GM12878 (cell line): ENCODE results near the gene CACNA2D1. TPM values are rescaled to one million over a fixed set of nuclear protein-coding genes. Genes with fewer than 3 reads are reported as not detected.
A peak's percentile ranks its signal among the peaks of the same experiment; 100 is the strongest.

ENCODE experiments used
- ATAC-seq: fragments of 200-7000 bp; cut with Tn5 transposase; 3 replicates; pipeline ENCODE4 v1.9.1; 2020; ENCODE audit warnings: mild to moderate bottlenecking, moderate library complexity
- BruUV-seq: library from RNA; stranded (reverse); fragments of 400-500 nt; replicated peaks from 2 replicates; lab custom pipeline; 2021; lab: Mats Ljungman, UMichigan
- CTCF ChIA-PET: fragments of 300-600 bp; sonication (Branson Sonifier 250); formaldehyde crosslinking; extraction: SDS; loops from one replicate; lab custom pipeline; 2021; ENCODE audit warnings: inconsistent platforms; lab: Yijun Ruan, JAX
- POLR2A ChIA-PET: fragments of 350-600 bp; formaldehyde crosslinking; extraction: SDS; loops from one replicate; lab custom pipeline; 2021; ENCODE audit warnings: inconsistent platforms; lab: Charles Lee
- RAD21 ChIA-PET: fragments of 300-600 bp; sonication (Branson Sonifier 250); formaldehyde crosslinking; loops from one replicate; lab custom pipeline; 2023; ENCODE audit warnings: antibody characterized with exemption; ENCODE audit not compliant: unreplicated experiment; lab: Charles Lee
- SMC1A ChIA-PET: fragments of 300-600 bp; sonication (Branson Sonifier 250); formaldehyde crosslinking; loops from one replicate; lab custom pipeline; 2023; ENCODE audit not compliant: unreplicated experiment, uncharacterized antibody; lab: Charles Lee
- DNase-seq: peaks from one replicate; pipeline ENCODE4 v3.0.0-alpha.2; 2011; ENCODE audit warnings: low read depth, low spot score
- FAIRE-seq: peaks from 3 replicates; lab custom pipeline; 2011; peaks lifted over from hg19 to GRCh38; lab: Jason Lieb, UNC
- H2AFZ ChIP-seq: 2 replicates; pipeline ENCODE4 v1.6.0; 2011; ENCODE audit warnings: low read depth, low read length, control low read depth; ENCODE audit not compliant: control insufficient read depth
- H3K27ac ChIP-seq: 2 replicates; pipeline ENCODE4 v1.5.1; 2011; ENCODE audit warnings: control low read depth; ENCODE audit not compliant: control insufficient read depth, insufficient read depth
- H3K27me3 ChIP-seq, 2 experiments: replicated peaks in 1 of 2; 2 replicates each; pipeline versions ENCODE4 v1.6.0 to v1.6.1; 2011; ENCODE audit warnings: low read length in 1 of 2; ENCODE audit not compliant: control insufficient read depth in 2 of 2, insufficient read depth in 2 of 2
- H3K36me3 ChIP-seq, 2 experiments: 2 replicates each; pipeline ENCODE4 v1.5.1; 2011; ENCODE audit warnings: low read length in 1 of 2; ENCODE audit not compliant: control insufficient read depth in 2 of 2, insufficient read depth in 2 of 2
- H3K4me1 ChIP-seq: 2 replicates; pipeline ENCODE4 v1.6.1; 2011; ENCODE audit warnings: mild to moderate bottlenecking, low read length, moderate library complexity, mixed read lengths; ENCODE audit not compliant: control insufficient read depth, insufficient read depth
- H3K4me2 ChIP-seq: 2 replicates; pipeline ENCODE4 v1.6.0; 2011; ENCODE audit warnings: control low read depth; ENCODE audit not compliant: control insufficient read depth, insufficient read depth
- H3K4me3 ChIP-seq: fragments of 200-600 bp; sonication (generic); 2 replicates; pipeline ENCODE4 v1.5.1; 2016
- H3K79me2 ChIP-seq: 2 replicates; pipeline ENCODE4 v1.6.0; 2011; ENCODE audit warnings: low read length; ENCODE audit not compliant: control insufficient read depth, insufficient read depth
- H3K9ac ChIP-seq: 2 replicates; pipeline ENCODE4 v1.8.0; 2011; ENCODE audit warnings: low read length, control low read depth, mixed read lengths; ENCODE audit not compliant: control insufficient read depth, insufficient read depth
- H3K9me3 ChIP-seq: replicated peaks from 3 replicates; pipeline ENCODE4 v1.5.1; 2011; ENCODE audit warnings: mild to moderate bottlenecking, low read length; ENCODE audit not compliant: control insufficient read depth, insufficient read depth
- H4K20me1 ChIP-seq: 2 replicates; pipeline ENCODE4 v1.6.0; 2011; ENCODE audit not compliant: control insufficient read depth, insufficient read depth
- DPF2 ChIP-seq: fragments of 450-650 bp; IDR thresholded peaks from 2 replicates; pipeline ENCODE4 v1.6.1; 2017; ENCODE audit warnings: mild to moderate bottlenecking
- FOS ChIP-seq: IDR thresholded peaks from 3 replicates; pipeline ENCODE4 v1.6.1; 2011; ENCODE audit warnings: borderline replicate concordance; ENCODE audit not compliant: insufficient read length; ENCODE audit errors: extremely low read depth
- MTA2 ChIP-seq: fragments of 450-650 bp; IDR thresholded peaks from 2 replicates; pipeline ENCODE4 v1.6.1; 2016; ENCODE audit warnings: low read depth, mild to moderate bottlenecking, moderate library complexity
- MTA3 ChIP-seq: IDR thresholded peaks from 2 replicates; pipeline ENCODE4 v1.6.1; 2012; ENCODE audit warnings: low read length, inconsistent platforms, borderline replicate concordance
- NFYB ChIP-seq: IDR thresholded peaks from 2 replicates; pipeline ENCODE4 v1.6.1; 2011; ENCODE audit warnings: low read depth, mild to moderate bottlenecking, low read length, improper control_type of control experiment, moderate library complexity; ENCODE audit not compliant: insufficient read depth
- WGBS: methylation state at CpG from one replicate; pipeline ENCODE4 v1.1.6; 2016; ENCODE audit warnings: low lambda C conversion rate; ENCODE audit not compliant: insufficient replicate concordance, insufficient coverage; ENCODE audit errors: missing lambda C conversion rate; 5-methylcytosine and 5-hydroxymethylcytosine counted together
- in situ Hi-C: fragments of 300-500 bp; cut with MboI; formaldehyde crosslinking; loops from 9 replicates; pipeline ENCODE4 v1.14.3; 2018; ENCODE audit warnings: mixed read lengths
- intact Hi-C: fragments of 100-400 bp; cut with micrococcal nuclease; formaldehyde crosslinking; loops from one replicate; pipeline ENCODE4 v1.14.2; 2022; ENCODE audit not compliant: unreplicated experiment
- polyA plus RNA-seq, 11 experiments: library from polyadenylated mRNA; depleted of rRNA in 4 of 11; unstranded in 6 of 11; stranded (reverse) in 5 of 11; fragments of >200 nt; fragmentation: Nextera tagmentation in 4 of 11; fragmentation: Illumina TruSeq in 1 of 11; extraction: Ambion mirVana in 4 of 11; extraction: Trizol in 1 of 11; gene quantifications; 1 replicate in 1 of 11; 2 replicates in 10 of 11; pipeline versions ENCODE4 v1.2.1 to v1.2.3, GENCODE V29; 2011 to 2016; ENCODE audit warnings: inconsistent platforms in 2 of 11, missing spikeins in 2 of 11, low read depth in 1 of 11
- total RNA-seq, 4 experiments: library from RNA; depleted of rRNA in 3 of 4; stranded (reverse); fragments of >200 nt in 3 of 4; fragmentation: Illumina TruSeq in 1 of 4; extraction: Trizol in 1 of 4; gene quantifications; 2 replicates each; pipeline versions ENCODE4 v1.2.1 to v1.2.3, GENCODE V29; 2013 to 2021

Gene CACNA2D1
- total and polyA plus RNA-seq, 10 of the 15 experiments (the other 5 are each of a cell fraction or from before 2014, with no cell fraction given), result 0.14 to 14.8 (median 0.97) TPM

- no peak for TF ChIP-seq FOS
Measured at GRCh38 chr7:82224529-82224928, 219.0 kb downstream of the CACNA2D1 start (continued).

GRCh38 chr7:82223580-82223979, 220.0 kb downstream of the CACNA2D1 start:
- CTCF ChIA-PET, result interaction anchor here (1.5 kb wide), 1 partner anchor 11 kb away, joined by 5 read pairs; no protein-coding TSS in a partner anchor
- no peaks in the 10 kb centered on the region for H3K4me1 ChIP-seq
- POLR2A ChIA-PET, result interaction anchor here (0.5 kb wide), 1 partner anchor 74 kb away, joined by 3 read pairs; no protein-coding TSS in a partner anchor
- H3K9ac ChIP-seq, result no peak overlapping the region
- in situ Hi-C loops (loop anchor here (10.0 kb wide), 2 partner anchors 351 to 511 kb away; no protein-coding TSS in a partner anchor), intact Hi-C loops (no loop called here)
- no peaks in the 10 kb centered on the region for H3K9me3 ChIP-seq
- DNase-seq (no peak), ATAC-seq (peak; percentile 55), FAIRE-seq (no peak)
- RAD21 ChIA-PET, result interaction anchor here (1.1 to 1.3 kb wide), 2 partner anchors 10 to 13 kb away, joined by 3 to 5 read pairs; no protein-coding TSS in a partner anchor
- SMC1A ChIA-PET, result interaction anchor here (2.5 kb wide), 1 partner anchor 10 kb away, joined by 9 read pairs; no protein-coding TSS in a partner anchor
- 2% methylated on average over 3 of the region's 3 CpGs for WGBS
- no peak overlapping the region for H3K27ac ChIP-seq
- no peaks in the 10 kb centered on the region for H3K79me2 ChIP-seq
- no peak overlapping the region for H2AFZ ChIP-seq
- no peaks in the 10 kb centered on the region for H4K20me1 ChIP-seq
- H3K4me3 ChIP-seq, result no peak overlapping the region
- H3K27me3 ChIP-seq, result no peaks in the 10 kb centered on the region
- H3K4me2 ChIP-seq, result no peak overlapping the region
- H3K36me3 ChIP-seq, result no peaks in the 10 kb centered on the region
- TF ChIP-seq MTA3 (no peak), NFYB (0 out of 2 replicates have a peak, but pooled peaks have one; percentile 34), MTA2 (peak; percentile 61; the same call in 1 of the 2 replicates), DPF2 (0 out of 2 replicates have a peak, but pooled peaks have one; percentile 23)
- no TSS peak for BruUV-seq
